Skeletal muscle satellite cell (primary cell): ENCODE data around the gene SSNA1.

Experiments
- H3K27me3 ChIP-seq: 2 replicates; pipeline ENCODE4 v1.7.0; 2013; ENCODE audit warnings: low read length; ENCODE audit not compliant: control insufficient read depth, insufficient read depth
- H3K36me3 ChIP-seq: 2 replicates; pipeline ENCODE4 v1.7.0; 2013; ENCODE audit warnings: mild to moderate bottlenecking, control low read depth, low read length; ENCODE audit not compliant: insufficient read depth
- H3K4me1 ChIP-seq: 2 replicates; pipeline ENCODE4 v1.7.0; 2013; ENCODE audit warnings: low read length; ENCODE audit not compliant: control insufficient read depth, insufficient read depth
- H3K4me2 ChIP-seq: 2 replicates; pipeline ENCODE4 v1.7.0; 2013; ENCODE audit warnings: mild to moderate bottlenecking, low read length
- H3K4me3 ChIP-seq: 2 replicates; pipeline ENCODE4 v1.7.0; 2013; ENCODE audit warnings: low read length
- H3K9ac ChIP-seq: 2 replicates; pipeline ENCODE4 v1.7.0; 2013; ENCODE audit warnings: mild to moderate bottlenecking, low read depth, low read length, moderate library complexity
- H3K9me3 ChIP-seq: replicated peaks from 2 replicates; pipeline ENCODE4 v1.7.0; 2013; ENCODE audit warnings: mild to moderate bottlenecking, control low read depth, low read length

Gene SSNA1

DNA sequence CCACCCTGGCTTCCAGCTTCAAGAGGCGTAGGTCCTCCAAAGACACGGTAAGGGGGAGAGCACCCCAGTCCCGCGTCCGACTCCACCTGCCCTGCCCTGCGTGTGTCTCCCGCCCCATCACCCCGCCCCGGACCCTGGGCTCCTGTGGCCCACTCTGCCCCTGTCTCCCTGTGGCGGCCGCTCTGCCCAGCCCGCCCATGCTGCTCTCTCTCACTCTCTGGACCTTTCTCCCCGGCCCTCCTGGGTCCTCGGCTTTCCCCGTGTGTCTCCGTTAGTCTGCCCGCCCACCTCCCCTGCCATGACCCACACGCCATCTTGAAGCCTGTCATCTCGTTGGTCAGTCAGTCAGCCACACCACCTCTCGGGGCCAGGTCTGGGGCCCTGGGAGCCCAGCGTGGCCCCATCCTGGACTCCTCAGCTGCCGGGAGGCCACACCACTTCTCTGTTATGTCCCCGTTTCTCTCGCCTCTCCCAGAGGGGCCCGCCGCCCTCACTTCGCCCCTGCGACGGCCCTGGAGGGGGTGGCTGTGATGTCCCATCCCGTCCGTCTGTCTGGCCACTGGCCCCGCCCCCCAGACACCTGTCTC is 23.1 kb upstream of the SSNA1 start:
- Histone ChIP-seq H3K27me3 (peaks cover 78% of the 10 kb centered on the region), H3K4me3 (no peak overlapping the region), H3K36me3 (no peaks in the 10 kb centered on the region), H3K4me1 (peaks cover 11% of the 10 kb centered on the region), H3K9ac (no peak overlapping the region), H3K4me2 (no peak overlapping the region), H3K9me3 (no peaks in the 10 kb centered on the region)

DNA sequence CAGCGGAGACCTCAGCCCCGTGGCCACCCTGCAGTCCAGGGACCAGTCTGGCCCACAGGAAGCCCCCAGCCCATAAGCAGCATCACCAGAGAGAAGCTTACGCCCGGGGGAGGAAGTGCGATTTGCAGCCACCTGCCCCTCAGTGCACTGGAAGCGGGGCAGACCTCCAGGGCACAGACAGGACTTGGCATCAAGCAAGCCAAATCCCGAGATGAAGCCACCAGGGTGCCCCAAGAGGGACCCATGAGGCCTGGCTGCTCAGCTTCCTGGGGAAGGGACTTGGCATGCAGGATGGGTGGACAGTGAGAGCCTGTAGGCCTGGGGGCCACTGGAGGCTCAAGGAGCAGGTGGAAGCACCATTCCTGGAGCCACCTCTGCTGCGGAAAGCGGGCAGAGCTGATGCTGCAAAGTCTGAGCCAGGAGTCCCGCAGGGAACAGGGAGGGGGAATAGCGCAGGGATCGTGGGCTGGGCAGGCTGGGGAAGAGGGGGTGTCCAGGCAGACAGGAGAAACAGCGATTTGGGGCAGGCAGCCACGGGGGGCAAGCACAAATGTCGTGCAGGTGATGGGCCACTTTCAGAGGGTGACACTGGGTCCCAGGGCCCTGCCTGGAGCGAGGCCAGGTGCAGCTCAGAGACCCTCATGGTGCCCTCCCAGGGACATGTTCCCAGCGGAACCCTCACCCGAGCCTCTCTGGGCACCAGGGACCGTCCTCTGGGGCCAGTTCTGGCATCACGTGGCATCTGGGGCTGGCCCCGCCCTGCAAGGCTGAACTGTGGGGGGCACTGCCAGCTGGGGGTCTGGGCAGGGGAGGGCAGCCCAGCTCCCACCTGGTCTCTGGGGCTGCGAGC is 21.9 kb upstream of the SSNA1 start:
- Histone ChIP-seq H3K4me1 (peaks cover 11% of the 10 kb centered on the region), H3K4me2 (no peak overlapping the region), H3K9ac (no peak overlapping the region), H3K9me3 (no peaks in the 10 kb centered on the region), H3K4me3 (no peak overlapping the region), H3K36me3 (no peaks in the 10 kb centered on the region), H3K27me3 (peaks cover 83% of the 10 kb centered on the region)

DNA sequence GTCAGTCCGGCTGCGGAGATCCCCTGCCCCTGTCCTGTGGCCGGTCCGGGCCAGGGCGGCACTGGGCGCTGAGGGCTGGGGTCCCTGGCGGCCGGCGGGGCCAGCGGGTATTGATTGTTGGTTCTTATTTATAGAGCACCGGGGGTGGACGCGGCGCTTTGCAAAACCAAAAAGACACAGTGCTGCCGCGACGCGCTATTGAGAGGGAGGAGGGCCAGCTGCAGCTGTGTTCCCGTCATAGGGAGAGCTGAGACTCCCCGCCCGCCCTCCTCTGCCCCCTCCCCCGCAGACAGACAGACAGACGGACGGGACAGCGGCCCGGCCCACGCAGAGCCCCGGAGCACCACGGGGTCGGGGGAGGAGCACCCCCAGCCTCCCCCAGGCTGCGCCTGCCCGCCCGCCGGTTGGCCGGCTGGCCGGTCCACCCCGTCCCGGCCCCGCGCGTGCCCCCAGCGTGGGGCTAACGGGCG is 21.2 kb upstream of the SSNA1 start:
- no peaks in the 10 kb centered on the region for H3K36me3 ChIP-seq
- H3K9me3 ChIP-seq = no peaks in the 10 kb centered on the region
- H3K9ac ChIP-seq = no peak overlapping the region
- H3K4me2 ChIP-seq = no peak overlapping the region
- H3K27me3 ChIP-seq = peaks cover 88% of the 10 kb centered on the region
- H3K4me3 ChIP-seq = no peak overlapping the region
- H3K4me1 ChIP-seq = peaks cover 11% of the 10 kb centered on the region

- H3K4me1 ChIP-seq = peaks cover 11% of the 10 kb centered on the region
- H3K4me3 ChIP-seq = no peak overlapping the region
- no peak overlapping the region for H3K9ac ChIP-seq
- H3K9me3 ChIP-seq = no peaks in the 10 kb centered on the region
- no peaks in the 10 kb centered on the region for H3K36me3 ChIP-seq
- H3K27me3 ChIP-seq = peaks cover 87% of the 10 kb centered on the region
- H3K4me2 ChIP-seq = no peak overlapping the region
Observed at GRCh38 chr9:137167747-137168572, 20.5 kb upstream of the SSNA1 start.

DNA sequence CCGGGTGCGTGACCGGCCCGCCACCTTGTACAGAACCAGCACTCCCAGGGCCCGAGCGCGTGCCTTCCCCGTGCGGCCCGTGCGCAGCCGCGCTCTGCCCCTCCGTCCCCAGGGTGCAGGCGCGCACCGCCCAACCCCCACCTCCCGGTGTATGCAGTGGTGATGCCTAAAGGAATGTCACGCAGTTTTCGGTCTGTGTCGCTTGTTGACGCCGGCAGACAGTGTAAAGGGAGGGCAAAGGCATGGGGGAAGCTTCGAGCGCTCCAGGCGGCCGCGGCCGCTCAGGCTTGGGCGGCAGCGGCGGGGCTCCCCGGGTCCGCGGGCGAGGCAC is 19.9 kb upstream of the SSNA1 start:
- H3K4me1 ChIP-seq = peaks cover 11% of the 10 kb centered on the region
- peaks cover 85% of the 10 kb centered on the region for H3K27me3 ChIP-seq
- no peaks in the 10 kb centered on the region for H3K36me3 ChIP-seq
- no peak overlapping the region for H3K9ac ChIP-seq
- H3K4me3 ChIP-seq = no peak overlapping the region
- H3K4me2 ChIP-seq = peak overlapping the region; percentile 61
- no peaks in the 10 kb centered on the region for H3K9me3 ChIP-seq

DNA sequence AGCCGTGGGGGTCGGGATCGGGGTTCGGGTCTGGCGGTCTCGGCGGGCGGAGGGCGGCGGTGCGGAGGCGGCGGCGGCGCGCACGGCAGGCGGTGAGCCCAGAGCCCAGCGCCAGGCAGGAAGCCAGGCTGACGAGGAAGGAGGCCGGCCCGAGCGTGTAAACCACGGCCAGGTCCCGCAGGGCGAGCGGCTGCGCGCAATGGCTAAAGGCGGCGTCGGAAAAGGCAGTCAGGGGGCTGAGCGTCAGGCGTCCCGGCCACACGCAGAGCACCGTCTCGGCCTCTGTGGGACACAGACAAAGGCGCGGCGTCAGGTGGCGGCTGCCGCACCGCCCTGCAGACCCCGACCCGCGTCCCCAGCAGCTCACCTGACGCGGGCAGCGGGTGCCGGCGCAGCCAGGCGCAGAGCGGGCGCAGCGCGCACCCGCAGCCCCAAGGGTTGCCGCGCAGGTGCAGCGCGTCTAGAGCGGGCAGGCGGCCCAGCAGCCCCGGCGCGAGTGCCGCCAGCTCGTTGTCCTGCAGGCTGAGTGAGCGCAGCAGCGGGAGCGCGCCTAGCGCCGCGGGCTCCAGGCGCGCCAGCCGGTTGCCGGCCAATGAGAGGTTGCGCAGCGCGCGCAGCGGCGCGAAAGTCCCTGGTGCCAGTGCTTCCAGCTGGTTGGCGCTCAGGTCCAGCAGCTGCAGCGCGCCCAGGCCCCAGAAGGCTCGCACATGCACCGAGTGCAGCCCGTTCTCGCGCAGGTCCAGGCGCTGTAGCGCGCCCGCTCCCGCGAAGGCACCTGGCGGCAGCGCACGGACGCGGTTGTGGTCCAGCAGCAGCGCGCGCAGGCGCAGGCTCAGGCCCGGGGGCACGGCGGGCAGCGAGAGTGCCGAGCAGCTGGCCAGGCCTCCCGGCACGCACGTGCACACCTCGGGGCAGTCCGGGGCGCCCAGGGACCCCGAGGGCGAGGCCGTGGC is 19.3 kb upstream of the SSNA1 start:
- Histone ChIP-seq H3K4me2 (peak overlapping the region; percentile 61), H3K4me3 (peak overlapping the region; percentile 19), H3K36me3 (no peaks in the 10 kb centered on the region), H3K9ac (no peak overlapping the region), H3K4me1 (peaks cover 11% of the 10 kb centered on the region), H3K9me3 (no peaks in the 10 kb centered on the region), H3K27me3 (peaks cover 85% of the 10 kb centered on the region)

- peak within 1 kb of the TSS; percentile 19 for H3K4me3 ChIP-seq
- peaks cover 11% of the 10 kb centered on the region for H3K4me1 ChIP-seq
- peak within 1 kb of the TSS; percentile 61 for H3K4me2 ChIP-seq
- H3K9ac ChIP-seq = no peak within 1 kb of the TSS
- peaks cover 82% of the 10 kb centered on the region for H3K27me3 ChIP-seq
- no peaks in the 10 kb centered on the region for H3K36me3 ChIP-seq
- no peaks in the 10 kb centered on the region for H3K9me3 ChIP-seq
Observed at GRCh38 chr9:137169896-137170358, 18.5 kb upstream of the SSNA1 start, which contains the start of gene LRRC26. TSS of gene LRRC26 (minus strand) at chr9:137170051. CDS start at chr9:137169943, 108 bp downstream.

DNA sequence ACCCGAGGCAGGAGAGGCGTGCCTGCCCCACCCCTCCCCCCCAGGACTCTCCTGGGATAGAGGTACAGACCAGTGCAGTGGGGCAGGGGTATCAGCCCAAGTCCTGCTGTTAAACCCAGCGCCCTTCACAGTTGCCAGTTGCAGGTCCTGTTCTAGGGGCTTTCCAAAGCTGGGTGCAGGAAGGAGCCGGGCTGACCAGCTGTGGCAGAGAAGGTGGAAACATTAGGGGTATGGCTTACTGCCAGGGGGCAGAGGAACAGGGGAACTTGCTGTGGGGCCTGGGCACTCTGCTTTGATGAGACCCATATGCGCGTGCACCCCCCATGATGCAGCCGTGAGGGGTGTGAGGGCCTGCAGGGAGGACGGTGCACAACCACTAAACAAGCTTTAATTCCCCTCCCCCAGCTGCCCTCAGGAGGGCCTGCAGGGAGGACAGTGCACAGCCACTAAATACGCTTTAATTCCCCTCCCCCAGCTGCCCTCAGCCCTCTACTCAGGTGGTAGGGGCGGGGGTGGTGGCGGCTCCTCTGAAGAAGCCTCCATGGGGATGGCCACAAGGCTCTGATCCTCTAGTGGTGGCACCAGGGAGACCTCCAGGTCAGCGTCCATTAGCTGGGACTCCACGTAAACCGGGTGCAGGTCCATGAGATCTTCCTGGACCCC is 17.9 kb upstream of the SSNA1 start:
- Histone ChIP-seq H3K9me3 (no peaks in the 10 kb centered on the region), H3K36me3 (no peaks in the 10 kb centered on the region), H3K4me2 (no peak overlapping the region), H3K9ac (no peak overlapping the region), H3K4me1 (peaks cover 11% of the 10 kb centered on the region), H3K4me3 (no peak overlapping the region), H3K27me3 (peaks cover 82% of the 10 kb centered on the region)

- Histone ChIP-seq H3K9ac (no peak overlapping the region), H3K4me3 (no peak overlapping the region), H3K4me1 (peaks cover 11% of the 10 kb centered on the region), H3K9me3 (no peaks in the 10 kb centered on the region), H3K27me3 (peaks cover 77% of the 10 kb centered on the region), H3K4me2 (no peak overlapping the region), H3K36me3 (no peaks in the 10 kb centered on the region)
Observed at GRCh38 chr9:137171149-137171900, 17.2 kb upstream of the SSNA1 start.
